B cell (primary cell): ENCODE data around the gene MUC5AC.

Experiments
- EZH2 ChIP-seq: IDR thresholded peaks from 2 replicates; pipeline ENCODE4 v1.6.1; 2012; ENCODE audit warnings: borderline replicate concordance, low read depth, mild to moderate bottlenecking, moderate library complexity, low read length; ENCODE audit not compliant: insufficient read depth, poor library complexity, severe bottlenecking
- TF ChIP-seq, protein P1 (sequence below): fragments of 200-600 bp; IDR thresholded peaks from one replicate; pipeline ENCODE4 v1.8.0; 2022; ENCODE audit warnings: antibody characterized with exemption, mild to moderate bottlenecking

DNA sequence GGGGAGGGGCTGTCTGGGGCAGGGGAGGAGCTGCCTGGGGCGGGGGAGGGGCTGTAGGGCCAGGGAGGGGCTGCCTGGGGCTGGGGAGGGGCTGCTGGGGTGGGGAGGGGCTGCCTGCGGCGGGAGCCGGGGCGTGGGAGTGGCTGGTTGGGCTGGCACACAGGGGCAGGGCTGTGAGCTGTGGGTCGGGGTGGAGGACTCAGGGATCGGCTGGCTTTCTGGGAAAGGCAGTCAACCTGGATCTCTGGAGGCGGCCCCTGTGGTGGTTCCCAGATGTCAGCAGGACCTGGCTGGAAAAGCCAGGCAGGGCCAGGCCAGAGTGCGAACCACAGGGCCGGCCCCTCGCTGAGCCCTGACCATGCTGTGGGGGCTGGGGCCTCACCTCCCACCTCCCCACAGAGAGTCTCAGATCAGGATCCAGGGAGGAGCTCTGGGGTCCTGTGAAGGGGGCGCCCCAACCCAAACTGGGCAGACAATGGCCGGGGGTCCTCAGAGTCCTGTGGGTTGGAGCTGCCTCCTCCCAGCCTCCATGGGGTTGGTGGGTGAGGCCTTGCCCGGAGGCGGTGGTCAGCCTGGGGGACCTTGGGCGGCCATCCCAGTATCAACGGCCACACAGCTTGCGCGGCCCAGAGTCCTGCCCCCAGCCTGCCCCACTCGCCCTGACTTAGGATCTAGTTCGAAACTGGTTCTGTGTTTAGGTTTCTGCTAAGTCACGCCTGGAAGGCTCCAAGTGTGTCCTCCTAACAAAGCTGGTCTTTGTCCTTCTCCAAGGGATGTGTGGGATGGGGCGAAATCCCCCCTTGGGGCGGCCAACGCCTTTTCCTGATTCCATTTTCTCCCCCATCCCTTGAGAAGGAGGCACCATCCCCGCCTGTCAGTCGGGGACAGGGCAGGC, 67.0 kb downstream of the MUC5AC start:
- TF ChIP-seq, protein P1, sequence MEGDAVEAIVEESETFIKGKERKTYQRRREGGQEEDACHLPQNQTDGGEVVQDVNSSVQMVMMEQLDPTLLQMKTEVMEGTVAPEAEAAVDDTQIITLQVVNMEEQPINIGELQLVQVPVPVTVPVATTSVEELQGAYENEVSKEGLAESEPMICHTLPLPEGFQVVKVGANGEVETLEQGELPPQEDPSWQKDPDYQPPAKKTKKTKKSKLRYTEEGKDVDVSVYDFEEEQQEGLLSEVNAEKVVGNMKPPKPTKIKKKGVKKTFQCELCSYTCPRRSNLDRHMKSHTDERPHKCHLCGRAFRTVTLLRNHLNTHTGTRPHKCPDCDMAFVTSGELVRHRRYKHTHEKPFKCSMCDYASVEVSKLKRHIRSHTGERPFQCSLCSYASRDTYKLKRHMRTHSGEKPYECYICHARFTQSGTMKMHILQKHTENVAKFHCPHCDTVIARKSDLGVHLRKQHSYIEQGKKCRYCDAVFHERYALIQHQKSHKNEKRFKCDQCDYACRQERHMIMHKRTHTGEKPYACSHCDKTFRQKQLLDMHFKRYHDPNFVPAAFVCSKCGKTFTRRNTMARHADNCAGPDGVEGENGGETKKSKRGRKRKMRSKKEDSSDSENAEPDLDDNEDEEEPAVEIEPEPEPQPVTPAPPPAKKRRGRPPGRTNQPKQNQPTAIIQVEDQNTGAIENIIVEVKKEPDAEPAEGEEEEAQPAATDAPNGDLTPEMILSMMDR = no peak
- TF ChIP-seq EZH2 = no peak
